Testis (tissue), 2 donors: ENCODE results near the gene SLC38A5.

ENCODE experiments used
- CTCF ChIP-seq, 3 experiments: fragments of 450-650 bp in 2 of 3; fragments of 200-600 bp in 1 of 3; sonication (generic) in 1 of 3; IDR thresholded peaks; one replicate each; pipeline ENCODE4 v1.5.1; 2016 to 2019; ENCODE audit warnings: antibody characterized with exemption in 3 of 3, mild to moderate bottlenecking in 2 of 3, moderate library complexity in 1 of 3
- POLR2A ChIP-seq: fragments of 450-650 bp; IDR thresholded peaks from one replicate; pipeline ENCODE4 v1.6.1; 2017; ENCODE audit warnings: antibody characterized with exemption, mild to moderate bottlenecking, moderate library complexity

DNA sequence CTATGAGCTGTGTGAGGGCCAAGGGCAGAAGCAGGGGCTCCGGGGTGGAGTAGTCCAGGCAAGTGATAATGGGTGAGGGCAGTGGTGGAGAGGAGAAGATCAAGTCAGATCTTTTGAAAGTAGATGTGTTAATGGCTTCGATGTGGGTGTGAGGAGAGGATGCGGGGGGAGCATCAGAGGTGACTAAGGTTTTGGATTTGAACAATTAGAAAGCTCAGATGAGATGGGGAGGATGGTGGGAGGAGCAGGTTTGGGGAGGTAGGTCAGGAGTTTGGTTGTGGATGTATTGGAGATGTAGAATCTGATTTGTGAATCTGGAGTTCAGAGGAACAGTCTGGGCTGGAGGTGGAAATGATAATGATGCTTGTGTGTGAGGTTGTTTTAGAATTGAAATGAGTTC lies 10.5 kb upstream of the SLC38A5 start:
- TF ChIP-seq CTCF (IDR thresholded peaks at IDR 0.05) (no peak), POLR2A (no peak)
